Measurements from ENCODE around the gene TBC1D5. TPM values are rescaled to one million over a fixed set of nuclear protein-coding genes. Genes with fewer than 3 reads are reported as not detected.
A peak's percentile ranks its signal among the peaks of the same experiment; 100 is the strongest.
"Not testable (repeated sequence)": the region's sequence is repeated elsewhere in the genome, so short reads cannot be mapped to it uniquely, and the experiment has no call there.

TBC1D5 gene
- total RNA-seq, 8 experiments from 2014 or later: 42.7 to 85.9 (median 53.3) TPM

DNA sequence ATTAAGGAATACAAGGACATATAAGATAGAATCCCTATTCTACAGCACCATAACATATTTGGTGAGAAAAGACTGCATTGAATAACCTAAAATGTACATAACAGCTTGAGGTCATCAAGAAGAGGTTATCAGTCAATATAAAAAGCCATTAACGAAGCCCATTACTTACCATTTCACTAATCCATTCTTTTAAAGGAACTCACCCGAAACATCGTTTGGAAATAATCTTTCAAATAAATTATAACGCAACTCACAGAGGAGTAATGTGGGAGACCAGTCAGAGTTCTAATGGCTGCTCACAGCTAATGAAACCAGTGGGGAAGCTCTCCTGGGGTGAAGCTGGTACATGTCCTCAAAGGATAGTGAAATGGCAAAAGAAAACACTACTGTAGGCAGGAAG is 188.4 kb downstream of the TBC1D5 start:
- ATAC-seq (replicated peaks in 6 of 8): no peak
- H3K4me1 ChIP-seq (replicated peaks in 1 of 2): no peaks in the 10 kb centered on the region
- no peak overlapping the region for H3K27ac ChIP-seq
- in situ Hi-C loops (cut with MboI; ENCODE audit: low pct_unique_long_range_greater_than_20kb in 2 of 9, low sequenced_read_pairs in 9 of 9, unreplicated experiment in 9 of 9): no loop called here
- WGBS, 10 experiments: 80 to 100% (median 97%) methylated on average over 1 to 4 of the region's 4 CpGs; no CpG with 5 or more reads in 1 of the 10 experiments
- no peak overlapping the region for H3K4me3 ChIP-seq

DNA sequence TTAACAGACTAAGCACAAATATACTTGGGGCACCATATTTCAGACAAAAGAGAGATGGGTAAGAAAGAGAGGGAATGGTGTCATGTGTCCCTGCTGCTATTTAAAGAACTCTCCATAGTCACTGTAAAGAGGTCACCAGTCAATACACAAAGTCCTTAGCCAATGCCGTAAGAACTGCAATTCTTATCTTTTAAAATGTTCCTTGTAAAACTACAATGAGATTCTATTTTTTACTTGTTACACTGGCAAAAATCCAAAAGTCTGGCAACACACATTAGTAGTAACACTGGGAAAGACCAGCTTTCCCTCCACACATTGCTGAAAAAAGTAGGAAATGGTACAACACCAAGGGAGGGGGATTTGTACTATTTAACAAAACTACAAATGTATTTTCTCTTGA is 189.4 kb downstream of the TBC1D5 start:
- no peaks in the 10 kb centered on the region for H3K4me1 ChIP-seq (replicated peaks in 1 of 2)
- in situ Hi-C loops (cut with MboI; ENCODE audit: low pct_unique_long_range_greater_than_20kb in 2 of 9, low sequenced_read_pairs in 9 of 9, unreplicated experiment in 9 of 9): no loop called here
- peak in 2 of 8 experiments; percentile 21 to 40 for ATAC-seq (replicated peaks in 6 of 8)
- no peak overlapping the region for H3K4me3 ChIP-seq
- H3K27ac ChIP-seq: no peak overlapping the region
- WGBS, 10 experiments: 60 to 100% (median 88%) methylated on average over 1 of the region's 1 CpG; no CpG with 5 or more reads in 3 of the 10 experiments

DNA sequence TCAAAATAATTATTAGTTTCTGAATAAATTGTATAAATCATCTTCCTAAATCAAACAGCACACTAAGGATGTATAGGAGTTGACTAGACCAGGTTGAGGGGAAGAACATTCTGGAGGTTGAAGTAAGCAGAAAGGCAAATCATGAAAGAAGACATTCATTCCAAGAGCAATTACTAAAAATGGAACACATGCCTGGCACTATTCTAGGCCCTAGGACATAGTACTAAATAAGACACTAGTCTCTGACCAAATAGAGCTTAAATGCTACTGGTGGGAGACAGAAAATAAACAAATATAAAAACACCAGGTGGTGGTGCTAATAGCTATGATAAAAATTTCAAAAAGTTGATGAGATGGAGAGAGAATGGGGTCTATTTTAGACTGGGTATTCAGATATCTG is 190.1 kb downstream of the TBC1D5 start:
- H3K4me1 ChIP-seq (replicated peaks in 1 of 2): no peaks in the 10 kb centered on the region
- in situ Hi-C loops (cut with MboI; ENCODE audit: low pct_unique_long_range_greater_than_20kb in 2 of 9, low sequenced_read_pairs in 9 of 9, unreplicated experiment in 9 of 9): no loop called here
- no peak overlapping the region for H3K4me3 ChIP-seq
- H3K27ac ChIP-seq: no peak overlapping the region
- no peak for ATAC-seq (replicated peaks in 6 of 8)

DNA sequence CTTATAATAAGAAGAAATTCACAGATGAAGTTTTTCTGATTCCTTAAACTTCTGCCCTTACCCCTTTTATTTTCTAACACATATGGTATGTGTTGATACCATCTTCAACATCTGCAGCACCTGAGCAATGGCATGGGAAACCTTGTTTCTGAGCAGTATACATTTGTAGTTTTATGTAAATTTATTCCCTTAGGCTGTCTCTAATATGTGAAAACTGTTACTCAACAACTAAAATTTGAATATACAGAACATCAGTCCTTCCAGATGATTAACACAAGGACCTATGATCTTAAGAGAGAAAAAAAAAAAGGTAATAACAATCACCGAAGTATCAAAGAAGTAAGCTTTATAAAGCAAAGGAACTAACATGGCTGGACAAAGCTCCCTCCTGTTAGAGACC is 190.5 kb downstream of the TBC1D5 start:
- Histone ChIP-seq H3K27ac (no peak overlapping the region), H3K4me3 (no peak overlapping the region), H3K4me1 (replicated peaks in 1 of 2) (no peaks in the 10 kb centered on the region)
- 42 to 100% (median 92%) methylated on average over 1 of the region's 1 CpG; no CpG with 5 or more reads in 1 of the 10 experiments for WGBS, 10 experiments
- in situ Hi-C loops (cut with MboI; ENCODE audit: low pct_unique_long_range_greater_than_20kb in 2 of 9, low sequenced_read_pairs in 9 of 9, unreplicated experiment in 9 of 9): no loop called here
- ATAC-seq (replicated peaks in 6 of 8): peak in 3 of 8 experiments; percentile 56 to 80 (median 61)

DNA sequence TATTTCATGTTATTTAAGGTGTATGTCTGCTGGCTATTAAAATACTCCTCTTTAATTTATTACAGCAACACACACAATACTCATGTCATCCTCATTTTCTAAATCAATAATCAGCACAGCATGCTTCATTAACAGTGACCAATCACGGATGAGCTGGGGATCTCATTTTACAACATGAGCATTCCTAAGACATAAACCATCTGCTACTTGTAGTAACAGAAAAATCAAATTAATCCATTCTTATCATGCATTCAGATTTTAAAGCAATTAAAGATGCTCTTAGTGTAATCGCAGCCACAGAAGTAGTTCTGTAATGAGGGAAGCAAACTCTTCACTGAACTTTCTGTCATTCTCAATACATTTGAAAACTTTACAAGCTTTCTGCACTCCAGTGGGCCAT is 191.1 kb downstream of the TBC1D5 start:
- in situ Hi-C loops (cut with MboI; ENCODE audit: low pct_unique_long_range_greater_than_20kb in 2 of 9, low sequenced_read_pairs in 9 of 9, unreplicated experiment in 9 of 9): no loop called here
- ATAC-seq (replicated peaks in 6 of 8): no peak
- H3K4me3 ChIP-seq: no peak overlapping the region
- no peaks in the 10 kb centered on the region for H3K4me1 ChIP-seq (replicated peaks in 1 of 2)
- WGBS, 10 experiments: 0 to 90% (median 47%) methylated on average over 1 to 2 of the region's 2 CpGs; no CpG with 5 or more reads in 2 of the 10 experiments
- no peak overlapping the region for H3K27ac ChIP-seq

DNA sequence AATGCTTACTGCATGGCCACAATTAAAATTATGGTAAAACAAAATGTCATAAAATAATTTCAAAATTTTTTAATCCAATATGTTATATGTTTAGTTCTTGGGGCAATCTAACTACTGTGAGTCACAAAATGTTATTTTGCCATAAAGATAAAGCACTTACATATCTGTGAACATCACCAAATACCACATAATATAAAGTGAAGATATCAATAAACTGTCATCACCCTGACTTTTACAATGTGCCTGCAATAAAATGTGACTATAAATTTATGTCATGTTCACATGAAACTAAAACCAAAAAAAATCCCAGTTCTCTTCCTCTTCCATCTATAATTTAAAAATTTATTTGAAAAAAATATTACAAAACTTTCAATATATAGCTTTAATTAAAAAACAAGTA is 191.8 kb downstream of the TBC1D5 start:
- in situ Hi-C loops (cut with MboI; ENCODE audit: low pct_unique_long_range_greater_than_20kb in 2 of 9, low sequenced_read_pairs in 9 of 9, unreplicated experiment in 9 of 9): no loop called here
- H3K4me3 ChIP-seq: no peak overlapping the region
- ATAC-seq (replicated peaks in 6 of 8): no peak

DNA sequence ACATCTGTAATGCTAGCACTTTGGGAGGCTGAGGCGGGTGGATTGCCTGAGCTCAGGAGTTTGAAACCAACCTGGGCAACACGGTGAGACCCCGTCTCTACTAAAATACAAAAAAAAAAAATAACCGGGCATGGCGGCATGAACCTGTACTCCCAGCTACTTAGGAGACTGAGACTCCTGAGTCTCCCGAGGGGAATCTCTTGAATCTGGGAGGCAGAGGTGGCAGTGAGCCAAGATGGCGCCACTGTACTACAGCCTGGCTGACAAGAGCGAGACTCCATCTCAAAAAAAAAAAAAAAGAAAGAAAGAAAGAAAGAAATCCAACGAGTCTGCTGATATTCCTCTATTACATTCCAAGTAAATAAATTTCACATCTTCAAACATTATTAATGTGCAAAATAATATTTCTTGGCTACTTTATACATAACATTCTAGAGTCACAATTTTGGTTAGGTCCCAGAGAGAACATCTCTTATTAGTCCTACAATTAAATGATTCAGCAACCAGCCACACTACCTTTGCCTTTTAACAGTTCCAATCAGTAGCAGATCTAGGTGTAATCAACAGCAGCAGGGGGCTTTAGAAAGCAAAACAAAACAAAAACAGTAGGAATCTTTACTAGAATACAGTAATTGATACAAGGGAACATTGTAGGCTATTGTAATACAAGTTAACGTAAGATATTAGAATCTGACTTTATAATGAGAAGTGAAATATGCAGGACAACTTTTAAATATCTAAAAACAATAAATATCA is 195.8 kb downstream of the TBC1D5 start:
- ATAC-seq (replicated peaks in 6 of 8): no peak
- 73 to 100% (median 93%) methylated on average over 2 to 10 of the region's 10 CpGs for WGBS, 10 experiments
- in situ Hi-C loops (cut with MboI; ENCODE audit: low pct_unique_long_range_greater_than_20kb in 2 of 9, low sequenced_read_pairs in 9 of 9, unreplicated experiment in 9 of 9): no loop called here
- H3K4me1 ChIP-seq (replicated peaks in 1 of 2): no peaks in the 10 kb centered on the region
- H3K4me3 ChIP-seq: no peak overlapping the region
- no peak overlapping the region for H3K27ac ChIP-seq

More for the DNA sequence above, 191.8 kb downstream of the TBC1D5 start:
- Histone ChIP-seq H3K4me1 (replicated peaks in 1 of 2) (no peaks in the 10 kb centered on the region), H3K27ac (no peak overlapping the region)

DNA sequence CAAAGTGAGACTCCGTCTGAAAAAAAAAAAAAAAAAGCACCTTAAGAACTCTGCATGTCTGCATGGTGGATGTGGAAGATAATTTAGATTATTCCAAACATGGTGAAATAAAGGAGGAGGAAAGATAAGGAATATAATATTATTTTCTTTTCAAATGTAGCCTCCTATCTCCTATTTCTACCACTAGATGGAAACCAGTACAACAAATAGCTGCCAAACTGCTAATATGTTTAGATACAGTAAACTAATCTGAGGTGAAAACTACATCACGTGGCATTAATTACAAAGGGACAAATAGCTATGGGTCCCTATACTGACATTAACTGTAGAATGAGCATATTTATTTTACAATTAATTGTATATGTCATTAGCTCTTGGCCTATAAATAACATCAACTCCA is 197.8 kb downstream of the TBC1D5 start:
- Histone ChIP-seq H3K27ac (no peak overlapping the region), H3K4me3 (no peak overlapping the region), H3K4me1 (replicated peaks in 1 of 2) (no peaks in the 10 kb centered on the region)
- ATAC-seq (replicated peaks in 6 of 8): no peak
- 75 to 100% (median 100%) methylated on average over 1 to 2 of the region's 2 CpGs; no CpG with 5 or more reads in 1 of the 10 experiments for WGBS, 10 experiments
- in situ Hi-C loops (cut with MboI; ENCODE audit: low pct_unique_long_range_greater_than_20kb in 2 of 9, low sequenced_read_pairs in 9 of 9, unreplicated experiment in 9 of 9): no loop called here

DNA sequence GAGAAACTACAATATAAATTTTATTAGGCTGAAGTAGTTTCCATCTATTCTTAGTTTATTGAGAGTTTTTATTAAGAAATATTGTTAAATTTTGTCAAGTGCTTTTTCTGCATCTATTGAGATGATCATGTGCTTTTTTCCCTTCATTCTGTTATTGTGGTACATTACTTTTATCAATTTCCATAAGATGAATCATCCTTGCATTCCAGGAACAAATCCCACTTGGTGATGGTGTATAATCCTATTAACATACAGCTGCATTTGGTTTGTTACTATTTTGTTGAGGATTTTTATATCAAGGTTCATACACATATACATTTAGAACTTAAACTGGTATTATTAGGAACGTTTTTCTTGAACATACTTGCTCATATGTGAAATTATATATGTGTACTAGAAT is 199.8 kb downstream of the TBC1D5 start:
- in situ Hi-C loops (cut with MboI; ENCODE audit: low pct_unique_long_range_greater_than_20kb in 2 of 9, low sequenced_read_pairs in 9 of 9, unreplicated experiment in 9 of 9): no loop called here
- Histone ChIP-seq H3K4me1 (replicated peaks in 1 of 2) (no peaks in the 10 kb centered on the region), H3K27ac (no peak overlapping the region), H3K4me3 (no peak overlapping the region)
- peak in 2 of 8 experiments; percentile 49 to 59 for ATAC-seq (replicated peaks in 6 of 8)
- 13 to 100% (median 100%) methylated on average over 1 of the region's 1 CpG; no CpG with 5 or more reads in 4 of the 10 experiments for WGBS, 10 experiments

DNA sequence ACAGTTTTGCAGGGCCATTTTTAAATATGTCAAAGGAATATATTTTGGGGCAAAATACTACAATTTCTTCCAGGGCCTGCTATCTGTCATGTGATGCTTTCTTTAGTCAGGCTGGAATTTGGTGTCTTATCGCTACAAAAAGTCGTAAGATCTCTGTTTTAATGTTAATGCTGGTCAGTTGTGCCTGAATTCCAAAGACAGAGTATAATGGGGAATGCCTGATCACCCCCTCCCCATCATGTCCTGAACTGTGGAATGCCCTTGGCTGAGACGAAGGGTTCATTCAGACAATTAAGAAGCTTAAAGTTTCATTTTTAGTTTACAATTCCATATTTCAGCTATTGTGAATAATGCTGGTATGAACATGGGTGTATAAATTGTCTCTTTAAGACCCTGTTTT is 203.0 kb downstream of the TBC1D5 start:
- Histone ChIP-seq H3K4me1 (replicated peaks in 1 of 2) (no peaks in the 10 kb centered on the region), H3K4me3 (no peak overlapping the region), H3K27ac (no peak overlapping the region)
- ATAC-seq (replicated peaks in 6 of 8): no peak
- in situ Hi-C loops (cut with MboI; ENCODE audit: low pct_unique_long_range_greater_than_20kb in 2 of 9, low sequenced_read_pairs in 9 of 9, unreplicated experiment in 9 of 9): no loop called here
- WGBS, 10 experiments: 60 to 100% (median 93%) methylated on average over 1 to 3 of the region's 3 CpGs; no CpG with 5 or more reads in 4 of the 10 experiments

DNA sequence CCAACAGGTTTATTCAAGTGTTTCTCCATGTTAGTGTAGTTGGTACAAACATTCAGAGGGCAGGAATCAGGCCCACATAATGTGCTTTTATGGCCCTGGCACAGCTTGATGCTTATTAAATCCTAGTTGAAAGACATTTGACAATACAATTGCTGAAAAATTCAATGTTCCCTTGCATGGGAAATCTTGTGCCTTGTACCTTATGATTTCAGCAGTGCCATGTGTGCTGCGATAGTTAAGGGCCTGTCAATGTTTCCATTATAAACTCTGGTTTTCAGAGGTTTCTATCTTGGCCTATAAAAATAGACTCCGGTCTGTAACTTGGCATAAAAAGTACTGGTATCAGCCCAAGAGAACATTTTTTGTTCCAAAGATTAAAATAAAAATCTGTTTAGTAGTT is 207.2 kb downstream of the TBC1D5 start:
- Histone ChIP-seq H3K4me3 (no peak overlapping the region), H3K4me1 (replicated peaks in 1 of 2) (no peaks in the 10 kb centered on the region), H3K27ac (no peak overlapping the region)
- in situ Hi-C loops (cut with MboI; ENCODE audit: low pct_unique_long_range_greater_than_20kb in 2 of 9, low sequenced_read_pairs in 9 of 9, unreplicated experiment in 9 of 9): no loop called here
- WGBS, 10 experiments: 20 to 100% (median 92%) methylated on average over 1 to 2 of the region's 2 CpGs
- no peak for ATAC-seq (replicated peaks in 6 of 8)

DNA sequence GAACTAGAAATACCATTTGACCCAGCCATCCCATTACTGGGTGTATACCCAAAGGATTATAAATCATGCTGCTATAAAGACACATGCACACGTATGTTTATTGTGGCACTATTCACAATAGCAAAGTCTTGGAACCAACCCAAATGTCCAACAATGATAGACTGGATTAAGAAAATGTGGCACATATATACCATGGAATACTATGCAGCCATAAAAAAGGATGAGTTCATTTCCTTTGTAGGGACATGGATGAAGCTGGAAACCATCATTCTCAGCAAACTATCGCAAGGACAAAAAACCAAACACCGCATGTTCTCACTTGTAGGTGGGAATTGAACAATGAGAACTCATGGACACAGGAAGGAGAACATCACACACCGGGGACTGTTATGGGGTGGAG is 210.0 kb downstream of the TBC1D5 start:
- not testable (repeated sequence) for H3K27ac ChIP-seq
- 100% methylated on average over 1 of the region's 4 CpGs; no CpG with 5 or more reads in 8 of the 10 experiments for WGBS, 10 experiments

DNA sequence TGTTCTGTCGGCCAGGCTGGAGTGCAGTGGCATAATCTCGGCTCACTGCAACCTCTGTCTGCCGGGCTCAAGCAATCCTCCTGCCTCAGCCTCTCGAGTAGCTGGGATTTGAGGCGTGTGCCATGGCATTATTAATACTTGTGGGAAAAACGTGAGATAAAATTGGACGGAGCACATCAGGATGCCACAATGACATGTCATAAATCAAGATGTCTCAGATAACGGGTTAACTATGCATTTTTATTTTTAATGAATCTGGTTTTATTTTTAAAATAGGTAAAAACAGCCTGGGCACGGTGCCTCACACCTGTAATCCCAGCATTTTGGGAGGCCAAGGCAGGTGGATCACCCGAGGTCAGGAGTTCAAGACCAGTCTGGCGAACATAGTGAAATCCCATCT is 212.8 kb downstream of the TBC1D5 start:
- in situ Hi-C loops (cut with MboI; ENCODE audit: low pct_unique_long_range_greater_than_20kb in 2 of 9, low sequenced_read_pairs in 9 of 9, unreplicated experiment in 9 of 9): no loop called here
- ATAC-seq (replicated peaks in 6 of 8): no peak
- H3K27ac ChIP-seq: no peak overlapping the region
- H3K4me3 ChIP-seq: no peak overlapping the region
- 40 to 98% (median 89%) methylated on average over 1 to 9 of the region's 11 CpGs; no CpG with 5 or more reads in 2 of the 10 experiments for WGBS, 10 experiments
- H3K4me1 ChIP-seq (replicated peaks in 1 of 2): no peaks in the 10 kb centered on the region

More for the DNA sequence above, 210.0 kb downstream of the TBC1D5 start:
- H3K4me3 ChIP-seq; ATAC-seq (replicated peaks in 6 of 8); H3K4me1 ChIP-seq (replicated peaks in 1 of 2); in situ Hi-C loops (cut with MboI; ENCODE audit: low pct_unique_long_range_greater_than_20kb in 2 of 9, low sequenced_read_pairs in 9 of 9, unreplicated experiment in 9 of 9): not testable (repeated sequence)

Measured in motor neuron (in vitro differentiated cells).